ENCODE measurements around the gene S1PR2. TPM values are rescaled to one million over a fixed set of nuclear protein-coding genes. Genes with fewer than 3 reads are reported as not detected.

The S1PR2 gene
- total RNA-seq, 4 donors from 2014 or later: 1.6 to 6.1 (median 3.3) TPM

GRCh38 chr19:10224337-10224736 is 6.8 kb downstream of the S1PR2 start:
- Histone ChIP-seq H3K9me3 (no peaks in the 10 kb centered on the region), H3K27ac (no peak overlapping the region), H3K27me3 (no peaks in the 10 kb centered on the region), H3K4me1 (peaks cover 8 to 36% (median 9%) of the 10 kb centered on the region in 3 donors), H3K4me3 (no peak overlapping the region), H3K36me3 (peaks cover 0 to 17% (median 0%) of the 10 kb centered on the region in 3 donors)
- no peak for DNase-seq
- no peak for TF ChIP-seq CTCF (IDR thresholded peaks at IDR 0.05)
- intact Hi-C loops (cut with DNase I): no loop called here
- WGBS, 2 donors: 74 to 94% methylated on average over 6 to 18 of the region's 23 CpGs

GRCh38 chr19:10223488-10224213 is 7.5 kb downstream of the S1PR2 start:
- peaks cover 5 to 29% (median 7%) of the 10 kb centered on the region in 3 donors for H3K4me1 ChIP-seq
- H3K36me3 ChIP-seq: peaks cover 0 to 17% (median 0%) of the 10 kb centered on the region in 3 donors
- intact Hi-C loops (cut with DNase I): no loop called here
- H3K9me3 ChIP-seq: no peaks in the 10 kb centered on the region
- no peak for DNase-seq
- H3K27me3 ChIP-seq: no peaks in the 10 kb centered on the region
- no peak overlapping the region for H3K4me3 ChIP-seq
- TF ChIP-seq CTCF (IDR thresholded peaks at IDR 0.05) (no peak), POLR2A (IDR thresholded peaks at IDR 0.05) (no peak)
- WGBS, 2 donors: 94 to 96% methylated on average over 4 to 15 of the region's 28 CpGs
- no peak overlapping the region for H3K27ac ChIP-seq

GRCh38 chr19:10222201-10222890 is 8.8 kb downstream of the S1PR2 start:
- TF ChIP-seq CTCF (IDR thresholded peaks at IDR 0.05) (no peak), POLR2A (IDR thresholded peaks at IDR 0.05) (no peak)
- no peaks in the 10 kb centered on the region for H3K9me3 ChIP-seq
- H3K4me3 ChIP-seq: no peak overlapping the region
- 72 to 86% methylated on average over 9 to 14 of the region's 14 CpGs for WGBS, 2 donors
- H3K4me1 ChIP-seq: peaks cover 4 to 16% (median 6%) of the 10 kb centered on the region in 3 donors
- H3K27me3 ChIP-seq: no peaks in the 10 kb centered on the region
- DNase-seq: no peak
- no peak overlapping the region for H3K27ac ChIP-seq
- intact Hi-C loops (cut with DNase I): no loop called here
- peaks cover 0 to 17% (median 0%) of the 10 kb centered on the region in 3 donors for H3K36me3 ChIP-seq

GRCh38 chr19:10220695-10221094 is 10.4 kb downstream of the S1PR2 start:
- Histone ChIP-seq H3K4me1 (peaks cover 0 to 2% (median 0%) of the 10 kb centered on the region in 3 donors), H3K27ac (no peak overlapping the region), H3K27me3 (no peaks in the 10 kb centered on the region), H3K36me3 (peaks cover 0 to 17% (median 0%) of the 10 kb centered on the region in 3 donors), H3K4me3 (no peak overlapping the region), H3K9me3 (no peaks in the 10 kb centered on the region)
- WGBS, 2 donors: 55 to 87% methylated on average over 2 to 7 of the region's 7 CpGs
- DNase-seq: no peak
- TF ChIP-seq POLR2A (IDR thresholded peaks at IDR 0.05): no peak
- intact Hi-C loops (cut with DNase I): no loop called here

GRCh38 chr19:10219678-10220077 is 11.5 kb downstream of the S1PR2 start:
- Histone ChIP-seq H3K9me3 (no peaks in the 10 kb centered on the region), H3K27ac (no peak overlapping the region), H3K27me3 (no peaks in the 10 kb centered on the region), H3K4me1 (no peaks in the 10 kb centered on the region), H3K4me3 (no peak overlapping the region), H3K36me3 (peaks cover 0 to 16% (median 0%) of the 10 kb centered on the region in 3 donors)
- intact Hi-C loops (cut with DNase I): no loop called here
- DNase-seq: no peak
- peak in 2 of 6 experiments; percentile 20 to 28 for TF ChIP-seq CTCF (IDR thresholded peaks at IDR 0.05)
- TF ChIP-seq POLR2A (IDR thresholded peaks at IDR 0.05): no peak
- 34 to 46% methylated on average over 2 to 3 of the region's 3 CpGs for WGBS, 2 donors

All from esophagus squamous epithelium (tissue), 5 donors.